Measurements from ENCODE around the gene ATE1.

DNA sequence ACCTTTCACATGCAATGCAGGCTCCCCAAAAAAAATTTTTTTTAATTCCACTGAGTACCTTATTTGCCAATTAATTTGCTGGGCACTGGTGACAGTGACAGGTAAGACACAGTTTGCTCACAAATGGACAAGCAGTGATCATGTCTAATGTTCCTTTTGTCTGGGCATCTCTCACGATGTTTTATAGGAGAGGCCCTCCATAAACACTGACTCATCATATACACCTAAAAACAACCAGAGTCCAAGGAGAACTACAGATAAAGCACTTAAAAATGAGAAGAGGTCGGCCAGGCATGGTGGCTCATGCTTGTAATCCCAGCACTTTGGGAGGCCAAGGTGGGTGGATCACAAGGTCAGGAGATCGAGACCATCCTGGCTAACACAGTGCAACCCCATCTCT lies 105.1 kb downstream of the ATE1 start:
- TF ChIP-seq, protein P1, sequence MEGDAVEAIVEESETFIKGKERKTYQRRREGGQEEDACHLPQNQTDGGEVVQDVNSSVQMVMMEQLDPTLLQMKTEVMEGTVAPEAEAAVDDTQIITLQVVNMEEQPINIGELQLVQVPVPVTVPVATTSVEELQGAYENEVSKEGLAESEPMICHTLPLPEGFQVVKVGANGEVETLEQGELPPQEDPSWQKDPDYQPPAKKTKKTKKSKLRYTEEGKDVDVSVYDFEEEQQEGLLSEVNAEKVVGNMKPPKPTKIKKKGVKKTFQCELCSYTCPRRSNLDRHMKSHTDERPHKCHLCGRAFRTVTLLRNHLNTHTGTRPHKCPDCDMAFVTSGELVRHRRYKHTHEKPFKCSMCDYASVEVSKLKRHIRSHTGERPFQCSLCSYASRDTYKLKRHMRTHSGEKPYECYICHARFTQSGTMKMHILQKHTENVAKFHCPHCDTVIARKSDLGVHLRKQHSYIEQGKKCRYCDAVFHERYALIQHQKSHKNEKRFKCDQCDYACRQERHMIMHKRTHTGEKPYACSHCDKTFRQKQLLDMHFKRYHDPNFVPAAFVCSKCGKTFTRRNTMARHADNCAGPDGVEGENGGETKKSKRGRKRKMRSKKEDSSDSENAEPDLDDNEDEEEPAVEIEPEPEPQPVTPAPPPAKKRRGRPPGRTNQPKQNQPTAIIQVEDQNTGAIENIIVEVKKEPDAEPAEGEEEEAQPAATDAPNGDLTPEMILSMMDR (IDR thresholded peaks at IDR 0.05): no peak
- no peak for TF ChIP-seq POLR2A (IDR thresholded peaks at IDR 0.05)

All from heart left ventricle (tissue), 13 donors.